H9 (cell line): ENCODE data around the gene HTD2. TPM values are rescaled to one million over a fixed set of nuclear protein-coding genes. Genes with fewer than 3 reads are reported as not detected.

ENCODE experiments used
- DNase-seq: peaks from one replicate; pipeline ENCODE4 v3.0.0-alpha.2; 2017
- H2AFZ ChIP-seq: one replicate; pipeline ENCODE4 v1.6.1; 2013; ENCODE audit warnings: mild to moderate bottlenecking, low read length, control low read depth, moderate library complexity
- H2AK5ac ChIP-seq: 2 replicates; pipeline ENCODE4 v1.6.1; 2013; ENCODE audit warnings: low read length, control low read depth, mixed read lengths; ENCODE audit not compliant: insufficient read length
- H2BK120ac ChIP-seq: one replicate; pipeline ENCODE4 v1.6.1; 2013; ENCODE audit warnings: low read depth, mild to moderate bottlenecking, low read length, control low read depth, inconsistent platforms; ENCODE audit not compliant: poor library complexity, severe bottlenecking
- H2BK12ac ChIP-seq: 2 replicates; pipeline ENCODE4 v1.6.1; 2013; ENCODE audit warnings: low read length, control low read depth, mixed read lengths, low read depth; ENCODE audit not compliant: insufficient read length
- H2BK15ac ChIP-seq: 2 replicates; pipeline ENCODE4 v1.6.1; 2013; ENCODE audit warnings: low read depth, low read length, control low read depth
- H2BK20ac ChIP-seq: one replicate; pipeline ENCODE4 v1.6.1; 2013; ENCODE audit warnings: low read depth, mild to moderate bottlenecking, low read length, control low read depth, inconsistent platforms; ENCODE audit not compliant: poor library complexity, severe bottlenecking
- H2BK5ac ChIP-seq: 2 replicates; pipeline ENCODE4 v1.6.1; 2013; ENCODE audit warnings: low read length, control low read depth, mixed read lengths; ENCODE audit not compliant: insufficient read length
- H3K14ac ChIP-seq: 2 replicates; pipeline ENCODE4 v1.6.1; 2013; ENCODE audit warnings: low read length, control low read depth; ENCODE audit not compliant: insufficient read depth
- H3K18ac ChIP-seq: 2 replicates; pipeline ENCODE4 v1.6.1; 2013; ENCODE audit warnings: low read depth, mild to moderate bottlenecking, mixed read lengths, low read length, control low read depth; ENCODE audit not compliant: insufficient read length
- H3K23ac ChIP-seq: 2 replicates; pipeline ENCODE4 v1.6.1; 2013; ENCODE audit warnings: low read length, control low read depth, mixed read lengths, low read depth; ENCODE audit not compliant: insufficient read length
- H3K23me2 ChIP-seq: 2 replicates; pipeline ENCODE4 v1.6.1; 2013; ENCODE audit warnings: low read depth, mild to moderate bottlenecking, mixed read lengths, low read length, control low read depth; ENCODE audit not compliant: insufficient read length, poor library complexity, severe bottlenecking
- H3K27ac ChIP-seq: 2 replicates; pipeline ENCODE4 v1.5.1; 2013; ENCODE audit warnings: low read length, control low read depth, mixed read lengths, low read depth; ENCODE audit not compliant: insufficient read length
- H3K27me3 ChIP-seq: 2 replicates; pipeline ENCODE4 v1.6.1; 2013; ENCODE audit warnings: low read length, control low read depth, inconsistent platforms; ENCODE audit not compliant: insufficient read depth
- H3K4ac ChIP-seq: 2 replicates; pipeline ENCODE4 v1.6.1; 2013; ENCODE audit warnings: low read depth, mild to moderate bottlenecking, control low read depth, inconsistent platforms, low read length, moderate library complexity
- H3K4me1 ChIP-seq: 2 replicates; pipeline ENCODE4 v1.6.1; 2013; ENCODE audit warnings: low read length, control low read depth, inconsistent platforms; ENCODE audit not compliant: insufficient read depth
- H3K4me2 ChIP-seq: 2 replicates; pipeline ENCODE4 v1.6.1; 2013; ENCODE audit warnings: low read length, control low read depth, mixed read lengths; ENCODE audit not compliant: insufficient read length, insufficient read depth
- H3K56ac ChIP-seq: 2 replicates; pipeline ENCODE4 v1.6.1; 2013; ENCODE audit warnings: low read depth, mild to moderate bottlenecking, mixed read lengths, low read length, control low read depth; ENCODE audit not compliant: insufficient read length
- H3K79me1 ChIP-seq: 2 replicates; pipeline ENCODE4 v1.6.1; 2013; ENCODE audit warnings: low read depth, mild to moderate bottlenecking, moderate library complexity, low read length, control low read depth, inconsistent platforms; ENCODE audit not compliant: insufficient read depth, poor library complexity, severe bottlenecking
- H3K79me2 ChIP-seq: 2 replicates; pipeline ENCODE4 v1.6.1; 2013; ENCODE audit warnings: low read length, control low read depth, inconsistent platforms; ENCODE audit not compliant: insufficient read depth
- H3K9ac ChIP-seq: 2 replicates; pipeline ENCODE4 v1.6.1; 2013; ENCODE audit warnings: low read length, control low read depth, mixed read lengths; ENCODE audit not compliant: insufficient read length; ENCODE audit errors: extremely low read depth
- H3K9me3 ChIP-seq: one replicate; pipeline ENCODE4 v1.6.1; 2013; ENCODE audit warnings: low read depth, low read length, inconsistent platforms; ENCODE audit not compliant: control insufficient read depth
- H3T11ph ChIP-seq: one replicate; pipeline ENCODE4 v1.6.1; 2013; ENCODE audit warnings: mild to moderate bottlenecking, low read length, control low read depth, inconsistent platforms
- H4K20me1 ChIP-seq: one replicate; pipeline ENCODE4 v1.6.1; 2013; ENCODE audit not compliant: control insufficient read depth, insufficient read length, insufficient read depth
- H4K5ac ChIP-seq: 2 replicates; pipeline ENCODE4 v1.6.1; 2013; ENCODE audit warnings: low read depth, mild to moderate bottlenecking, mixed read lengths, low read length, control low read depth; ENCODE audit not compliant: insufficient read length
- H4K8ac ChIP-seq: replicated peaks from 2 replicates; pipeline ENCODE4 v1.6.1; 2013; ENCODE audit warnings: low read length, control low read depth, mixed read lengths, low read depth; ENCODE audit not compliant: insufficient read length
- H4K91ac ChIP-seq: 2 replicates; pipeline ENCODE4 v1.6.1; 2013; ENCODE audit warnings: low read depth, mild to moderate bottlenecking, moderate library complexity, mixed read lengths, low read length, control low read depth; ENCODE audit not compliant: insufficient read length
- H3K27ac Mint-ChIP-seq, 3 experiments: 2 replicates in 2 of 3; 3 replicates in 1 of 3; pipeline ENCODE4 v1.8.0; 2020 to 2021; ENCODE audit warnings: mixed read lengths in 3 of 3, mild to moderate bottlenecking in 1 of 3, moderate library complexity in 1 of 3
- H3K27me3 Mint-ChIP-seq: 2 replicates; pipeline ENCODE4 v1.8.0; 2021; ENCODE audit warnings: low read depth, mild to moderate bottlenecking, moderate library complexity, mixed read lengths
- H3K36me3 Mint-ChIP-seq, 3 experiments: 2 replicates in 2 of 3; 3 replicates in 1 of 3; pipeline ENCODE4 v1.8.0; 2020 to 2021; ENCODE audit warnings: low read depth in 3 of 3, mixed read lengths in 3 of 3; ENCODE audit not compliant: insufficient read depth in 1 of 3
- H3K4me1 Mint-ChIP-seq, 2 experiments: 2 replicates each; pipeline ENCODE4 v1.8.0; 2020; ENCODE audit warnings: mixed read lengths in 2 of 2
- H3K4me3 Mint-ChIP-seq, 2 experiments: 2 replicates in 1 of 2; 3 replicates in 1 of 2; pipeline ENCODE4 v1.8.0; 2020 to 2021; ENCODE audit warnings: mild to moderate bottlenecking in 2 of 2, mixed read lengths in 2 of 2, moderate library complexity in 1 of 2
- H3K9me3 Mint-ChIP-seq, 2 experiments: 2 replicates in 1 of 2; 3 replicates in 1 of 2; pipeline ENCODE4 v1.8.0; 2020; ENCODE audit warnings: mild to moderate bottlenecking in 2 of 2, mixed read lengths in 2 of 2, moderate library complexity in 1 of 2
- CTCF ChIP-seq: fragments of 200-600 bp; sonication (generic); conservative IDR thresholded peaks from 3 replicates; pipeline ENCODE4 v1.8.0; 2021; ENCODE audit warnings: antibody characterized with exemption, mild to moderate bottlenecking
- WGBS: extraction: QIAGEN DNeasy Blood & Tissue Kit; methylation state at CpG from one replicate; pipeline ENCODE4 v1.1.7; 2013; ENCODE audit warnings: missing lambda C conversion rate, low lambda C conversion rate, mixed read lengths; ENCODE audit not compliant: insufficient read length; ENCODE audit errors: extremely low coverage; 5-methylcytosine and 5-hydroxymethylcytosine counted together
- total RNA-seq: library from RNA; stranded (reverse); gene quantifications from 2 replicates; pipeline ENCODE4 v1.2.1, GENCODE V29; 2021

Gene HTD2
- total RNA-seq, 1 experiment from 2014 or later: 13.4 TPM

GRCh38 chr3:58346368-58346767 is 40.0 kb downstream of the HTD2 start:
- H3K14ac ChIP-seq: no peak overlapping the region
- no peak overlapping the region for H3K27ac Mint-ChIP-seq

More at GRCh38 chr3:58346368-58346767, 40.0 kb downstream of the HTD2 start:
- no peak overlapping the region for H2AFZ ChIP-seq
- no peak for DNase-seq
- H3K27me3 ChIP-seq: no peaks in the 10 kb centered on the region
- H3K27me3 Mint-ChIP-seq: no peaks in the 10 kb centered on the region
- H2BK12ac ChIP-seq: no peak overlapping the region
- no peak overlapping the region for H2BK20ac ChIP-seq
- no peak overlapping the region for H3K56ac ChIP-seq
- no peaks in the 10 kb centered on the region for H3K79me1 ChIP-seq
- H2BK15ac ChIP-seq: no peak overlapping the region
- no peak overlapping the region for H2AK5ac ChIP-seq
- H2BK5ac ChIP-seq: no peak overlapping the region
- no peak overlapping the region for H4K5ac ChIP-seq
- no peak overlapping the region for H3K18ac ChIP-seq
- no peak overlapping the region for H3K27ac ChIP-seq
- H3K9me3 Mint-ChIP-seq: no peaks in the 10 kb centered on the region
- H4K91ac ChIP-seq: no peak overlapping the region
- no peak overlapping the region for H3K4ac ChIP-seq
- no CpG with 5 or more reads among the region's 2 CpGs for WGBS
- H3K9me3 ChIP-seq: no peaks in the 10 kb centered on the region
- no peak overlapping the region for H2BK120ac ChIP-seq
- H3K23me2 ChIP-seq: no peaks in the 10 kb centered on the region
- H3K23ac ChIP-seq: no peak overlapping the region
- no peaks in the 10 kb centered on the region for H3K36me3 Mint-ChIP-seq
- no peak overlapping the region for H3K4me3 Mint-ChIP-seq
- H3T11ph ChIP-seq: no peak overlapping the region
- H3K9ac ChIP-seq: no peak overlapping the region
- no peaks in the 10 kb centered on the region for H3K4me1 ChIP-seq
- H4K8ac ChIP-seq: no peak overlapping the region
- H4K20me1 ChIP-seq: no peaks in the 10 kb centered on the region
- H3K79me2 ChIP-seq: no peaks in the 10 kb centered on the region
- no peak for TF ChIP-seq CTCF
- H3K4me1 Mint-ChIP-seq: no peaks in the 10 kb centered on the region; a peak in 1 of 4 replicates
- H3K4me2 ChIP-seq: no peak overlapping the region
